ENCODE results near the gene WWOX. TPM values are rescaled to one million over a fixed set of nuclear protein-coding genes. Genes with fewer than 3 reads are reported as not detected.

The WWOX gene
- total RNA-seq, 1 donor from 2014 or later = 34.9 TPM

DNA sequence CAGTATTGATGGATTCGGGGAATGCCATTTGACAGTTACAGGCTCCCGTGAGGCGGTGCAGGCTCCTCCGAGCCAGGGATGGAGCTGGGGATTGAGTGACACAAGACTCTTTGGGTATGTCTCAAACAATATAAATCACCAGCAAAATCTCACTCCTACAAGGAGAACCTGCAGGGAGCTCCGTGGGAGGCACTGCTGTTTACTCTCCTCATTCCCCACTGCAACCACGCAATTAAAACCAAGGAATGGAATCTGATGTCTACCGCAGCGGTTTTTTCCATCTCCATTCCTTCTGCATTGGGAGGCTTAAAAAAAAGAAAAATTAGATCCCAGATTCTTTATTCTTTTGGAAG, 157.9 kb downstream of the WWOX start:
- no peak for DNase-seq (ENCODE audit: low read depth)
- TF ChIP-seq, protein P1, sequence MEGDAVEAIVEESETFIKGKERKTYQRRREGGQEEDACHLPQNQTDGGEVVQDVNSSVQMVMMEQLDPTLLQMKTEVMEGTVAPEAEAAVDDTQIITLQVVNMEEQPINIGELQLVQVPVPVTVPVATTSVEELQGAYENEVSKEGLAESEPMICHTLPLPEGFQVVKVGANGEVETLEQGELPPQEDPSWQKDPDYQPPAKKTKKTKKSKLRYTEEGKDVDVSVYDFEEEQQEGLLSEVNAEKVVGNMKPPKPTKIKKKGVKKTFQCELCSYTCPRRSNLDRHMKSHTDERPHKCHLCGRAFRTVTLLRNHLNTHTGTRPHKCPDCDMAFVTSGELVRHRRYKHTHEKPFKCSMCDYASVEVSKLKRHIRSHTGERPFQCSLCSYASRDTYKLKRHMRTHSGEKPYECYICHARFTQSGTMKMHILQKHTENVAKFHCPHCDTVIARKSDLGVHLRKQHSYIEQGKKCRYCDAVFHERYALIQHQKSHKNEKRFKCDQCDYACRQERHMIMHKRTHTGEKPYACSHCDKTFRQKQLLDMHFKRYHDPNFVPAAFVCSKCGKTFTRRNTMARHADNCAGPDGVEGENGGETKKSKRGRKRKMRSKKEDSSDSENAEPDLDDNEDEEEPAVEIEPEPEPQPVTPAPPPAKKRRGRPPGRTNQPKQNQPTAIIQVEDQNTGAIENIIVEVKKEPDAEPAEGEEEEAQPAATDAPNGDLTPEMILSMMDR (IDR thresholded peaks at IDR 0.05; ENCODE audit: insufficient read depth, low read length, poor library complexity, severe bottlenecking) = no peak
- no peaks in the 10 kb centered on the region for H3K27me3 ChIP-seq (ENCODE audit: control insufficient read depth, insufficient read depth, low read length)
- no peak overlapping the region for H3K4me3 ChIP-seq (ENCODE audit: low read depth, low read length)
- no peaks in the 10 kb centered on the region for H3K36me3 ChIP-seq (ENCODE audit: control insufficient read depth, insufficient read depth, low read length)

DNA sequence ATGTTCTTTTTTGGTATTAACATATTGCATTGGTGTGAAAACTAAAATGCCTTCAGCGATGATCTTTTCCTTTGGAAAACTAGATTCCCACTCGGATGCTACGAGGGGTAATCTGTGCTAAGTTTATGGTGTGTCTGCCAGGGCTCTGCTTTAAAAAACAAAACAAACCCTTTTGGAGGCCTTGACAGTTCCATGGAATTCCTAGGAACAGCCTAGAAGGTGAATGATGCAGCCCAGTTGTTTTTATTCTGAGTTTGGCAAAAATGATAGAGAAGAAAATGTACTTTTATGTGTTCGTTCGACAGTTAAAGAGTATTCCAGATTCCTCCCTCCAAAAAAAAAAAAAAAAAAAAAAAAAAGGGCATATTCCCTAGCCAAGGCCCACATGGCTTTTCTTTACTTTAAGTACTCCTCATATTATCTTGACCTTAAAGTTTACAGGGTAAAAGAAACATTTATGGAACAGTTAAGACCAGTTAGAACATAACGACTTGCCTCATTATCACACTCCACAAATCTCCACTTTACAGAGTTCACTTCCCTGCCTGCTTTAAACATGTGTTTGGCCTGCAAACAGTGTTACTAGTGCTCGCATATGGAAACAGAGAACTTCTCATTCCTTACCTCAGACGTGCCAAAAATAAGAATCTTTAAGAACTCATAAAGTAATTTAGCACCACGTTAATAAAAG, 159.1 kb downstream of the WWOX start:
- no peak overlapping the region for H3K4me3 ChIP-seq (ENCODE audit: low read depth, low read length)
- no peak for DNase-seq (ENCODE audit: low read depth)
- no peaks in the 10 kb centered on the region for H3K27me3 ChIP-seq (ENCODE audit: control insufficient read depth, insufficient read depth, low read length)
- TF ChIP-seq, protein P1 (IDR thresholded peaks at IDR 0.05; ENCODE audit: insufficient read depth, low read length, poor library complexity, severe bottlenecking) = no peak
- no peaks in the 10 kb centered on the region for H3K36me3 ChIP-seq (ENCODE audit: control insufficient read depth, insufficient read depth, low read length)

DNA sequence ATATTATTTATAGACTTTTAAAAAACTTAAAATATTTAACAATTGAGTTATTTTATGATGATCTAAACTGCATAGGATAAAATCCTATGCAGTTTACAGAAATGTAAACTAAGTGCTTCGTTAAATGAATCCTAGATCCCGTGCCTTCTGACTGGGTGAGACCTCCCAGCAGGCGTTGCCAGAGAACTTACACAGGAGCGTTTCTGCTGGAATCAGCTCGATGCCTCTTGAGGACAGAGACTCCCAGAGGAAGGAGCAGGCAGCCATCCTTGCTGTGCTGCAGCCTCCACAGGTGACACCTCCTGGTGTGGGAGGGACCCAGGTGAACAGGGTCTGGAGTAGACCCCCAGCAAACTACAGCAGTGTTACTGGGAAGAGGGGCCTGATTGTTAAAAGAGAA, 160.4 kb downstream of the WWOX start:
- H3K36me3 ChIP-seq (ENCODE audit: control insufficient read depth, insufficient read depth, low read length) = no peaks in the 10 kb centered on the region
- TF ChIP-seq, protein P1 (IDR thresholded peaks at IDR 0.05; ENCODE audit: insufficient read depth, low read length, poor library complexity, severe bottlenecking) = peak; percentile 11
- no peak for DNase-seq (ENCODE audit: low read depth)
- H3K4me3 ChIP-seq (ENCODE audit: low read depth, low read length) = no peak overlapping the region
- no peaks in the 10 kb centered on the region for H3K27me3 ChIP-seq (ENCODE audit: control insufficient read depth, insufficient read depth, low read length)

DNA sequence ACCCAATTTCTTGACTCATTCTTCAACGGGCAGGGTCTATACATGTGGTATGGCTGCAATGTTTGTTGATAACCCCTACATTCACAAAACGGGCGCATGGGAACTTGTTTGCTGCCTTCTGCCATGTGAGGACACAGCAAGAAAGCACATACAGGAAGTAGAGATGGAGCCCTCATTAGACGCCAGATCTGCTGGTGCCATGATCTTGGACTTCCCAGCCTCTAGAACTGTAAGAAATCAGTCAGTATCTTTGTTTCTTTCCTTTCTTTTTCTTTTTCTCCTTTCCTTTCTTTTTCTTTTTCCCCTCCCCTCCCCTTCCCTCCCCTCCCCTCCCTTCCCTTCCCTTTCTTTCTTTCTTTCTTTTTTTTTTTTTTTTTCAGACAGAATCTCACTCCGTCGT, 165.2 kb downstream of the WWOX start:
- Histone ChIP-seq H3K27me3 (ENCODE audit: control insufficient read depth, insufficient read depth, low read length) (no peaks in the 10 kb centered on the region), H3K4me3 (ENCODE audit: low read depth, low read length) (no peak overlapping the region), H3K36me3 (ENCODE audit: control insufficient read depth, insufficient read depth, low read length) (no peaks in the 10 kb centered on the region)
- TF ChIP-seq, protein P1 (IDR thresholded peaks at IDR 0.05; ENCODE audit: insufficient read depth, low read length, poor library complexity, severe bottlenecking) = no peak
- DNase-seq (ENCODE audit: low read depth) = no peak

DNA sequence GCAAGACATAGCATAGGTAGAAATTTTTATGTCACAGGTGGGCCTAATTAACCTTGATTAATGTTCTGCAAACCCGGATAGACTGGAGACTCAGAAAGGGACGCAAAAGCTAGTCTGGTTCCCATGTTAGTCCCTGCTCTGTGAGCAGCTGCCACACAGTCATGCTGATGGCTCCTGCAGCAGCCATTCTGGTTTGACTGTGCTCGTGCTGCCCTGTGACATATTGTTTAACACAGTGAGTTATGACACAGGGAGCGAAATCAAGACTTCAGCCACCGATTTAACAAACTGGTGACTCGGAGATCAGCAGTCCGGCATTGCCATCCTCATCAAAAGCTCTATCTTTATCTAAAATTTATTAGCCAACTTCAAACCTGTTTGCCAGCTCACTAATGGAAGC, 169.8 kb downstream of the WWOX start:
- DNase-seq (ENCODE audit: low read depth) = no peak
- H3K4me3 ChIP-seq (ENCODE audit: low read depth, low read length) = no peak overlapping the region
- TF ChIP-seq, protein P1 (IDR thresholded peaks at IDR 0.05; ENCODE audit: insufficient read depth, low read length, poor library complexity, severe bottlenecking) = no peak
- H3K27me3 ChIP-seq (ENCODE audit: control insufficient read depth, insufficient read depth, low read length) = no peaks in the 10 kb centered on the region
- no peaks in the 10 kb centered on the region for H3K36me3 ChIP-seq (ENCODE audit: control insufficient read depth, insufficient read depth, low read length)

DNA sequence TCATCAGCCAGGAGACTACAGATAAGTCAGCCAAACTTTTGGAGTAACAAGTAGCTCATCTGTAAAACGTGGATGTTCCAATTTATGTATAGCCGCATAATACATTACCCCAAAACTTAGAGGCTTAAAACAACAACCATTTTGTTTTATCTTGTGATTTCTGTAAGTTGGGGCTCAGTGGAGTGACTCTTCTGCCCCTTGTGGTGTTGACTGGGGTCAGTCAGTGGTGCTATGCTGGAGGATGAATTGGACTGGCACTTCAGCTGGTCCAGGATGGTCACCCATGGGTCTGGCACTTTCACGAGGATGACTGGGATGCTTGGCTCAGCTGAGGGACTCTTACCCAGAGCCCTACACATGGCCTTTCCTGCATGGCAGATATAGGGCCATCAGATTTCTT, 172.5 kb downstream of the WWOX start:
- TF ChIP-seq, protein P1 (IDR thresholded peaks at IDR 0.05; ENCODE audit: insufficient read depth, low read length, poor library complexity, severe bottlenecking) = no peak
- no peak for DNase-seq (ENCODE audit: low read depth)

More for the DNA sequence above, 172.5 kb downstream of the WWOX start:
- Histone ChIP-seq H3K4me3 (ENCODE audit: low read depth, low read length) (no peak overlapping the region), H3K36me3 (ENCODE audit: control insufficient read depth, insufficient read depth, low read length) (no peaks in the 10 kb centered on the region), H3K27me3 (ENCODE audit: control insufficient read depth, insufficient read depth, low read length) (no peaks in the 10 kb centered on the region)

Measured in kidney epithelial cell (primary cell).